ENCODE measurements around the gene SNX6. TPM values are rescaled to one million over a fixed set of nuclear protein-coding genes. Genes with fewer than 3 reads are reported as not detected.
"Not testable (repeated sequence)": the region's sequence is repeated elsewhere in the genome, so short reads cannot be mapped to it uniquely, and the experiment has no call there.

SNX6 gene
- total and polyA plus RNA-seq, 2 experiments from 2014 or later = 110 to 157 TPM

- Histone ChIP-seq H3K4me2 (no peak overlapping the region), H3K79me2 (replicated peaks; ENCODE audit: insufficient read depth) (peaks cover 25% of the 10 kb centered on the region), H3F3A (replicated peaks; ENCODE audit: low read depth) (no peaks in the 10 kb centered on the region), H2AFZ (no peak overlapping the region), H3K27me3 (ENCODE audit: insufficient read depth) (no peaks in the 10 kb centered on the region), H3K9me2 (ENCODE audit: insufficient read depth) (no peaks in the 10 kb centered on the region), H4K20me1 (replicated peaks; ENCODE audit: insufficient read depth) (no peaks in the 10 kb centered on the region), H3K4me3 (no peak overlapping the region), H3K27ac (ENCODE audit: low read depth) (peak overlapping the region; percentile 96; the same call in 1 of the 2 replicates), H3K36me3 (ENCODE audit: insufficient read depth) (peaks cover 9% of the 10 kb centered on the region; the same call in 1 of the 2 replicates), H3K4me1 (ENCODE audit: insufficient read depth) (peaks cover 6% of the 10 kb centered on the region)
- Mint-ChIP-seq H3K27ac (no peak overlapping the region), H3K36me3 (ENCODE audit: low read depth) (peaks cover 23% of the 10 kb centered on the region), H3K4me1 (peaks cover 2% of the 10 kb centered on the region; the same call in 2 of the 3 replicates), H3K9me3 (no peaks in the 10 kb centered on the region), H3K27me3 (ENCODE audit: insufficient read depth, low read depth, poor library complexity) (peaks cover 6% of the 10 kb centered on the region), H3K4me3 (no peak overlapping the region)
- DNase-seq (ENCODE audit: low spot score) (no peak), ATAC-seq (no peak)
- TF ChIP-seq EZH2 (IDR thresholded peaks at IDR 0.05; ENCODE audit: low read depth, unreplicated experiment) = no peak
- TF ChIP-seq NANOG (IDR thresholded peaks at IDR 0.05; ENCODE audit: borderline replicate concordance) = no peak
- no peak for TF ChIP-seq POLR2AphosphoS5 (IDR thresholded peaks at IDR 0.05; ENCODE audit: low read depth)
- no peak for TF ChIP-seq JUNB (IDR thresholded peaks at IDR 0.05; ENCODE audit: unreplicated experiment)
- TF ChIP-seq, protein P1, sequence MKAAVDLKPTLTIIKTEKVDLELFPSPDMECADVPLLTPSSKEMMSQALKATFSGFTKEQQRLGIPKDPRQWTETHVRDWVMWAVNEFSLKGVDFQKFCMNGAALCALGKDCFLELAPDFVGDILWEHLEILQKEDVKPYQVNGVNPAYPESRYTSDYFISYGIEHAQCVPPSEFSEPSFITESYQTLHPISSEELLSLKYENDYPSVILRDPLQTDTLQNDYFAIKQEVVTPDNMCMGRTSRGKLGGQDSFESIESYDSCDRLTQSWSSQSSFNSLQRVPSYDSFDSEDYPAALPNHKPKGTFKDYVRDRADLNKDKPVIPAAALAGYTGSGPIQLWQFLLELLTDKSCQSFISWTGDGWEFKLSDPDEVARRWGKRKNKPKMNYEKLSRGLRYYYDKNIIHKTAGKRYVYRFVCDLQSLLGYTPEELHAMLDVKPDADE (IDR thresholded peaks at IDR 0.05) = no peak
- TF ChIP-seq CREB1 (CRISPR knock-in tag; IDR thresholded peaks at IDR 0.05; ENCODE audit: low read depth) = no peak
Observed at GRCh38 chr14:34536951-34537676, 92.8 kb downstream of the SNX6 start.

DNA sequence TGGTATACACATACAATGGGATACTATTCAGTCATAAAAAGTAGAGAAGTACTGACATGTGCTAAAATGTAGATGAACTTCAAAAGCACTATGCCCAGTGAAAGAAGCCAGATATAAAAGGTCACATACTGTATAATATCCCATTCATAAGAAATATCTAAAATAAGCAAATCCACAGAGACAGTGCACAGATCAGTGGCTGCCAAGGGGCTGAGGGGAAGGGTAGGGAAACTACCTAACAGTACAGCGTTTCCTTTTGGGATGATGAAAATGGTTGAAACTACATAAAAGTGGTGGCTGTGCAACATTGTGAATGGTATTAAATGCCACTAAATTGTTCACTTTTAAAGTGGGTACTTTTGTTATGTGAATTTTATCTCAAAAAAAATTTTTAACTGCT, 102.4 kb downstream of the SNX6 start:
- TF ChIP-seq EZH2 (IDR thresholded peaks at IDR 0.05; ENCODE audit: low read depth, unreplicated experiment) (no peak), NANOG (IDR thresholded peaks at IDR 0.05; ENCODE audit: borderline replicate concordance) (no peak), EZH2phosphoT487 (IDR thresholded peaks at IDR 0.05; ENCODE audit: unreplicated experiment) (no peak), JUNB (IDR thresholded peaks at IDR 0.05; ENCODE audit: unreplicated experiment) (no peak)
- TF ChIP-seq, protein P2, sequence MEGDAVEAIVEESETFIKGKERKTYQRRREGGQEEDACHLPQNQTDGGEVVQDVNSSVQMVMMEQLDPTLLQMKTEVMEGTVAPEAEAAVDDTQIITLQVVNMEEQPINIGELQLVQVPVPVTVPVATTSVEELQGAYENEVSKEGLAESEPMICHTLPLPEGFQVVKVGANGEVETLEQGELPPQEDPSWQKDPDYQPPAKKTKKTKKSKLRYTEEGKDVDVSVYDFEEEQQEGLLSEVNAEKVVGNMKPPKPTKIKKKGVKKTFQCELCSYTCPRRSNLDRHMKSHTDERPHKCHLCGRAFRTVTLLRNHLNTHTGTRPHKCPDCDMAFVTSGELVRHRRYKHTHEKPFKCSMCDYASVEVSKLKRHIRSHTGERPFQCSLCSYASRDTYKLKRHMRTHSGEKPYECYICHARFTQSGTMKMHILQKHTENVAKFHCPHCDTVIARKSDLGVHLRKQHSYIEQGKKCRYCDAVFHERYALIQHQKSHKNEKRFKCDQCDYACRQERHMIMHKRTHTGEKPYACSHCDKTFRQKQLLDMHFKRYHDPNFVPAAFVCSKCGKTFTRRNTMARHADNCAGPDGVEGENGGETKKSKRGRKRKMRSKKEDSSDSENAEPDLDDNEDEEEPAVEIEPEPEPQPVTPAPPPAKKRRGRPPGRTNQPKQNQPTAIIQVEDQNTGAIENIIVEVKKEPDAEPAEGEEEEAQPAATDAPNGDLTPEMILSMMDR (conservative IDR thresholded peaks at IDR 0.05; ENCODE audit: low read depth in 2 of 2) = no peak
- no peak overlapping the region for H3K27ac Mint-ChIP-seq
- Histone ChIP-seq H3K79me2 (replicated peaks; ENCODE audit: insufficient read depth) (no peaks in the 10 kb centered on the region), H3K4me2 (no peak overlapping the region), H3K27me3 (ENCODE audit: insufficient read depth) (no peaks in the 10 kb centered on the region), H3K27ac (ENCODE audit: low read depth) (no peak overlapping the region), H3K9me2 (ENCODE audit: insufficient read depth) (no peaks in the 10 kb centered on the region), H3K4me1 (ENCODE audit: insufficient read depth) (no peaks in the 10 kb centered on the region), H3K36me3 (ENCODE audit: insufficient read depth) (peaks cover 27% of the 10 kb centered on the region), H4K20me1 (replicated peaks; ENCODE audit: insufficient read depth) (no peaks in the 10 kb centered on the region; the same call in none of the 2 replicates), H3F3A (replicated peaks; ENCODE audit: low read depth) (no peaks in the 10 kb centered on the region), H3K4me3 (no peak overlapping the region), H2AFZ (no peak overlapping the region)
- ATAC-seq (no peak), DNase-seq (ENCODE audit: low spot score) (no peak)
- H3K4me1 Mint-ChIP-seq = no peaks in the 10 kb centered on the region
- peaks cover 54% of the 10 kb centered on the region for H3K36me3 Mint-ChIP-seq (ENCODE audit: low read depth)
- H3K27me3 Mint-ChIP-seq (ENCODE audit: insufficient read depth, low read depth, poor library complexity) = no peaks in the 10 kb centered on the region
- H3K9me3 Mint-ChIP-seq = no peaks in the 10 kb centered on the region
- no peak overlapping the region for H3K4me3 Mint-ChIP-seq

DNA sequence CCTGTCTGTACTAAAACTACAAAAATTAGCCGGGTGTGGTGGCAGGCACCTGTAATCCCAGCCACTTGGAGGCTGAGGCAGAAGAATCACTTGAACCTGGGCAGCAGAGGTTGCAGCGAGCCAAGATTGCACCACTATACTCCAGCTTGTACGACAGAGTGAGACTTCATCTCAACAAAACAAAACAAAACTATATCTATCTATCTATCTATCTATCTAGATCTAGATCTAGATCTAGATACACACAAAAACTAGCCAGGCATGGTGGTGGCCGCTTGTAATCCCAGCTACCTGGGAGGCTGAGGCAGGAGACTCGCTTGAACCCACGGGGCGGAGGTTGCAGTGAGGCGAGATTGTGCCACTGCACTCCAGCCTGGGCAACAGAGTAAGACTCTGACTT, 105.7 kb downstream of the SNX6 start:
- H3F3A ChIP-seq (replicated peaks; ENCODE audit: low read depth); H3K27me3 Mint-ChIP-seq (ENCODE audit: insufficient read depth, low read depth, poor library complexity); H3K4me1 Mint-ChIP-seq; H3K9me3 Mint-ChIP-seq; H3K27ac Mint-ChIP-seq; DNase-seq (ENCODE audit: low spot score); H2AFZ ChIP-seq; H3K9me2 ChIP-seq (ENCODE audit: insufficient read depth); H3K4me1 ChIP-seq (ENCODE audit: insufficient read depth); H3K4me3 ChIP-seq; H3K27ac ChIP-seq (ENCODE audit: low read depth); H3K4me3 Mint-ChIP-seq; H3K27me3 ChIP-seq (ENCODE audit: insufficient read depth); H3K79me2 ChIP-seq (replicated peaks; ENCODE audit: insufficient read depth); H4K20me1 ChIP-seq (replicated peaks; ENCODE audit: insufficient read depth); H3K4me2 ChIP-seq; ATAC-seq: not testable (repeated sequence)
- H3K36me3 ChIP-seq (ENCODE audit: insufficient read depth) = peaks cover 42% of the 10 kb centered on the region
- H3K36me3 Mint-ChIP-seq (ENCODE audit: low read depth) = peaks cover 55% of the 10 kb centered on the region
